Panc1 (cell line): ENCODE results near the gene SULT1E1. TPM values are rescaled to one million over a fixed set of nuclear protein-coding genes. Genes with fewer than 3 reads are reported as not detected.

ENCODE experiments used
- ATAC-seq: fragments of 200-7000 bp; cut with Tn5 transposase; 2 replicates; pipeline ENCODE4 v1.9.1; 2020; ENCODE audit warnings: mild to moderate bottlenecking, moderate library complexity
- BruUV-seq: library from RNA; stranded (reverse); fragments of 400-500 nt; replicated peaks from 2 replicates; lab custom pipeline; 2021; lab: Mats Ljungman, UMichigan
- CTCF ChIA-PET: fragments of 300-600 bp; sonication (Branson Sonifier 250); formaldehyde crosslinking; loops from one replicate; lab custom pipeline; 2022; ENCODE audit warnings: antibody characterized with exemption; lab: Charles Lee
- POLR2A ChIA-PET: fragments of 300-600 bp; sonication (Branson Sonifier 250); formaldehyde crosslinking; loops from one replicate; lab custom pipeline; 2022; ENCODE audit warnings: antibody characterized with exemption; lab: Charles Lee
- DNase-seq: peaks from one replicate; pipeline ENCODE4 v3.0.0-alpha.2; 2010; ENCODE audit warnings: low read depth, low spot score
- H3K27ac ChIP-seq: 2 replicates; pipeline ENCODE4 v1.5.1; 2011; ENCODE audit warnings: mild to moderate bottlenecking, low read length, inconsistent platforms
- H3K27me3 ChIP-seq: fragments of 200-500 bp; sonication (Bioruptor generic); 2 replicates; pipeline ENCODE4 v1.6.0; 2014; ENCODE audit warnings: low read length, inconsistent platforms; ENCODE audit not compliant: control insufficient read depth, insufficient read depth
- H3K36me3 ChIP-seq: fragments of 200-500 bp; sonication (Bioruptor generic); 2 replicates; pipeline ENCODE4 v1.5.1; 2014; ENCODE audit warnings: inconsistent platforms, mild to moderate bottlenecking, low read length, moderate library complexity; ENCODE audit not compliant: control insufficient read depth, insufficient read depth
- H3K4me1 ChIP-seq: 2 replicates; pipeline ENCODE4 v1.5.1; 2011; ENCODE audit warnings: inconsistent platforms, mild to moderate bottlenecking, low read length, moderate library complexity; ENCODE audit not compliant: control insufficient read depth, insufficient read depth
- H3K4me3 ChIP-seq, 2 experiments: 2 replicates each; pipeline ENCODE4 v1.5.1; 2011 to 2012; ENCODE audit warnings: low read depth in 2 of 2, low read length in 2 of 2, mild to moderate bottlenecking in 2 of 2, inconsistent platforms in 1 of 2, moderate library complexity in 1 of 2
- H3K9me3 ChIP-seq: fragments of 200-500 bp; sonication (Bioruptor generic); 2 replicates; pipeline ENCODE4 v1.5.1; 2014; ENCODE audit warnings: low read depth, mild to moderate bottlenecking, inconsistent platforms, low read length, moderate library complexity; ENCODE audit not compliant: control insufficient read depth, insufficient read depth
- CTCF ChIP-seq: fragments of 450-650 bp; IDR thresholded peaks from 2 replicates; pipeline ENCODE4 v1.5.1; 2017; ENCODE audit warnings: mild to moderate bottlenecking
- POLR2AphosphoS5 ChIP-seq: IDR thresholded peaks from 2 replicates; pipeline ENCODE4 v1.6.1; 2012; ENCODE audit warnings: mild to moderate bottlenecking, low read depth, low read length, moderate library complexity
- REST ChIP-seq, 2 experiments: IDR thresholded peaks; 2 replicates each; pipeline ENCODE4 v1.6.1; 2011 to 2012; ENCODE audit warnings: low read depth in 2 of 2, control low read depth in 1 of 2, low read length in 1 of 2, mild to moderate bottlenecking in 1 of 2, moderate library complexity in 1 of 2; ENCODE audit not compliant: insufficient read depth in 1 of 2
- SIN3A ChIP-seq: IDR thresholded peaks from 2 replicates; pipeline ENCODE4 v1.6.1; 2012; ENCODE audit warnings: low read depth, mild to moderate bottlenecking, low read length, moderate library complexity, borderline replicate concordance; ENCODE audit not compliant: insufficient read depth
- TCF7L2 ChIP-seq: IDR thresholded peaks from 2 replicates; pipeline ENCODE4 v1.6.1; 2011; ENCODE audit warnings: mild to moderate bottlenecking, low read depth, low read length, inconsistent platforms
- in situ Hi-C: cut with HindIII; loops from 2 replicates; pipeline ENCODE4 v1.10.0; 2016; ENCODE audit warnings: low sequenced_read_pairs, low pct_unique_long_range_greater_than_20kb
- intact Hi-C: fragments of 100-400 bp; cut with micrococcal nuclease; formaldehyde crosslinking; loops from one replicate; pipeline ENCODE4 v1.10.0; 2022; ENCODE audit not compliant: unreplicated experiment
- total RNA-seq: library from RNA; stranded (reverse); gene quantifications from one replicate; pipeline ENCODE4 v1.2.1, GENCODE V29; 2021; ENCODE audit not compliant: unreplicated experiment

The SULT1E1 gene
- total RNA-seq, 1 experiment from 2014 or later, result not detected

GRCh38 chr4:69848028-69848427 lies 11.9 kb downstream of the SULT1E1 start:
- intact Hi-C loops (no loop called here), in situ Hi-C loops (no loop called here)
- TF ChIP-seq REST (IDR thresholded peaks at IDR 0.05; ENCODE audit: insufficient read depth in 1 of 2, low read depth in 2 of 2, low read length in 1 of 2) (no peak), CTCF (no peak), TCF7L2 (no peak), SIN3A (no peak), POLR2AphosphoS5 (no peak)
- Histone ChIP-seq H3K36me3 (no peaks in the 10 kb centered on the region), H3K4me3 (no peak overlapping the region), H3K27ac (no peak overlapping the region), H3K9me3 (no peaks in the 10 kb centered on the region), H3K4me1 (no peaks in the 10 kb centered on the region), H3K27me3 (no peaks in the 10 kb centered on the region)
- POLR2A ChIA-PET, result no interaction called here
- ATAC-seq (no peak), DNase-seq (no peak)
- no TSS peak for BruUV-seq
- CTCF ChIA-PET, result no interaction called here

- ATAC-seq, result no peak
- intact Hi-C loops (no loop called here), in situ Hi-C loops (no loop called here)
- no peaks in the 10 kb centered on the region for H3K9me3 ChIP-seq
- TF ChIP-seq SIN3A, result no peak
- no peak for TF ChIP-seq TCF7L2
- no peak for TF ChIP-seq POLR2AphosphoS5
- no peak for TF ChIP-seq CTCF
- no peak for TF ChIP-seq REST (IDR thresholded peaks at IDR 0.05; ENCODE audit: insufficient read depth in 1 of 2, low read depth in 2 of 2, low read length in 1 of 2)
- H3K4me3 ChIP-seq, result no peak overlapping the region
- H3K36me3 ChIP-seq, result no peaks in the 10 kb centered on the region
- H3K27me3 ChIP-seq, result no peaks in the 10 kb centered on the region
- CTCF ChIA-PET, result no interaction called here
- BruUV-seq, result no TSS peak
- no peaks in the 10 kb centered on the region for H3K4me1 ChIP-seq
- no peak overlapping the region for H3K27ac ChIP-seq
- POLR2A ChIA-PET, result no interaction called here
- no peak for DNase-seq
Measured at GRCh38 chr4:69843932-69844331, 16.0 kb downstream of the SULT1E1 start.
